Vagina (tissue), 2 donors: ENCODE data around the gene TBXA2R.

Experiments used
- CTCF ChIP-seq, 3 experiments: fragments of 450-650 bp in 2 of 3; fragments of 200-600 bp in 1 of 3; sonication (generic) in 1 of 3; IDR thresholded peaks; one replicate each; pipeline ENCODE4 v1.5.1; 2017 to 2019; ENCODE audit warnings: antibody characterized with exemption in 3 of 3, mild to moderate bottlenecking in 2 of 3, moderate library complexity in 2 of 3
- POLR2AphosphoS5 ChIP-seq, 2 donors: sonication (generic); formaldehyde crosslinking; IDR thresholded peaks; one replicate each; pipeline ENCODE4 v1.9.0; 2017; ENCODE audit warnings: antibody characterized with exemption in 2 of 2, mild to moderate bottlenecking in 2 of 2, low read depth in 1 of 2; ENCODE audit not compliant: insufficient read depth in 1 of 2

DNA sequence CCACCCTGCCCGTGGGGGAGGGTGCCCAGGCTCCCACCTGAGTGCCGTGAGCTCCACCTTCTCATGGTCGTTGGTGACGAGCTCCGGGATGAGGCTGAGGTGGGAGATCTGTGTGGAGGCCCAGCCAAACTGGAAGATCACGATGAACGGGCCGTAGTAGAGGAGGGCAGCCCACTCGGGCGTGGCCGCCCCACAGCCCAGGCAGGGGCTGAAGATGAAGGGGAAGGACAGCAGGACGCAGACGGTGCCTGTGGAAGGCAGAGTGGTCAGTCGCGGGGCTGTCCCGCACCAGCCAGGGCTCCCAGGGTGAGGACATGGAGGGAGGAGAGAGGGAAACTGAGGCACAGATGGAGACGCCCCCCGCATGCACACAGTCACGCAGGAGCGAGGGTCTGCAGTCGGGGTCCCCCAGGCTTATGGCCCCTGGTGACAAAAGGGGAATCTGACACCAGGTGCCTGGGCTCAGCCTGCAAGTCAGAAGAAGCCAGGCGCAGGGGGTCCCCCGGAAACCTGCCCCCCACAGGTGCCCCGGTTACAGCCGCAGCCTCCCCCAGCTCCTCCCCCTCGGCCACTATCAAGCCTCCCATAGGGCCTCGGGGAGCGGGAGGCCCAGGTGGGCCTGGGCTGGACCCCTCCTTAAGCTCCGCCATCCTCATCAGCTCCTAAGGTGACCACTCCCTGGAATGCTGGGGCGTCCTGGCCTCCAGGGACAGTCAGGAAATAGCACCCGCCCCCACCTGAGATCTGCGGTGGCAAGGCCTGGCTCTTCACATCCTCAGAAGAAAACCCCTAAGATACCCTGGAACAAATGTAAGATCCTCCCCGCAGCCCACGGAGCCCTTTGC is 55.5 kb downstream of the TBXA2R start:
- TF ChIP-seq CTCF (IDR thresholded peaks at IDR 0.05) = no peak
- TF ChIP-seq POLR2AphosphoS5 (IDR thresholded peaks at IDR 0.05; ENCODE audit: insufficient read depth in 1 of 2, low read depth in 1 of 2) = no peak
